T-cell (primary cell): ENCODE results near the gene ZNF215. TPM values are rescaled to one million over a fixed set of nuclear protein-coding genes. Genes with fewer than 3 reads are reported as not detected.
A peak's percentile ranks its signal among the peaks of the same experiment; 100 is the strongest.
"Not testable (repeated sequence)": the region's sequence is repeated elsewhere in the genome, so short reads cannot be mapped to it uniquely, and the experiment has no call there.

Source experiments
- ATAC-seq, 4 experiments: fragments of 200-7000 bp in 3 of 4; fragments of 150-1000 bp in 1 of 4; cut with Tn5 transposase; replicated peaks in 1 of 4; 1 replicate in 3 of 4; 2 replicates in 1 of 4; pipeline ENCODE4 v1.10.0; 2021; ENCODE audit warnings: moderate library complexity in 3 of 4, mild to moderate bottlenecking in 2 of 4, moderate number of reproducible peaks in 1 of 4
- CTCF ChIA-PET, 2 donors: fragments of 300-600 bp; sonication (Branson Sonifier 250); formaldehyde crosslinking; loops; one replicate each; lab custom pipeline; 2022; ENCODE audit warnings: antibody characterized with exemption in 2 of 2; lab: Charles Lee
- POLR2A ChIA-PET, 2 donors: fragments of 300-600 bp; sonication (Branson Sonifier 250); formaldehyde crosslinking; loops; one replicate each; lab custom pipeline; 2022; ENCODE audit warnings: antibody characterized with exemption in 2 of 2; lab: Charles Lee
- DNase-seq, 35 experiments: peaks; one replicate each; pipeline versions ENCODE4 v3.0.0 to v3.0.0-alpha.2; 2013 to 2023
- H3K27ac ChIP-seq: one replicate; pipeline ENCODE4 v1.5.1; 2013; ENCODE audit warnings: low read length
- H3K27me3 ChIP-seq, 2 experiments: replicated peaks in 1 of 2; 1 replicate in 1 of 2; 2 replicates in 1 of 2; pipeline versions ENCODE4 v1.6.1 to v1.7.0; 2013; ENCODE audit warnings: low read length in 1 of 2, mixed read lengths in 1 of 2; ENCODE audit not compliant: control insufficient read depth in 2 of 2, insufficient read depth in 2 of 2; ENCODE audit errors: extremely low read depth in 1 of 2
- H3K36me3 ChIP-seq, 2 donors: 1 replicate in 1 of 2; 2 replicates in 1 of 2; pipeline versions ENCODE4 v1.6.1 to v1.7.0; 2013; ENCODE audit warnings: low read length in 1 of 2; ENCODE audit not compliant: control insufficient read depth in 2 of 2, insufficient read depth in 1 of 2; ENCODE audit errors: extremely low read depth in 1 of 2
- H3K4me1 ChIP-seq, 2 experiments: 1 replicate in 1 of 2; 2 replicates in 1 of 2; pipeline versions ENCODE4 v1.6.1 to v1.7.0; 2013; ENCODE audit warnings: low read length in 2 of 2, mixed read lengths in 1 of 2; ENCODE audit not compliant: insufficient read depth in 2 of 2, control insufficient read depth in 1 of 2; ENCODE audit errors: extremely low read depth in 1 of 2
- H3K4me3 ChIP-seq, 2 donors: 1 replicate in 1 of 2; 2 replicates in 1 of 2; pipeline versions ENCODE4 v1.5.1 to v1.7.0; 2013; ENCODE audit warnings: mild to moderate bottlenecking in 2 of 2, low read length in 1 of 2, moderate library complexity in 1 of 2; ENCODE audit not compliant: control insufficient read depth in 1 of 2; ENCODE audit errors: extremely low read depth in 1 of 2
- H3K9me3 ChIP-seq: 2 replicates; pipeline ENCODE4 v1.7.0; 2013
- H3K27ac Mint-ChIP-seq, 2 donors: one replicate each; pipeline ENCODE4 v1.8.0; 2020 to 2021; ENCODE audit warnings: mild to moderate bottlenecking in 2 of 2, mixed read lengths in 2 of 2
- H3K27me3 Mint-ChIP-seq, 2 donors: one replicate each; pipeline ENCODE4 v1.8.0; 2021 to 2022; ENCODE audit warnings: mixed read lengths in 2 of 2
- H3K36me3 Mint-ChIP-seq: one replicate; pipeline ENCODE4 v1.8.0; 2021; ENCODE audit warnings: mixed read lengths
- H3K4me1 Mint-ChIP-seq, 3 donors: one replicate each; pipeline ENCODE4 v1.8.0; 2020 to 2022; ENCODE audit warnings: mixed read lengths in 3 of 3, mild to moderate bottlenecking in 1 of 3
- H3K4me3 Mint-ChIP-seq, 3 donors: one replicate each; pipeline ENCODE4 v1.8.0; 2020 to 2022; ENCODE audit warnings: mild to moderate bottlenecking in 3 of 3, mixed read lengths in 3 of 3, moderate library complexity in 3 of 3
- H3K9me3 Mint-ChIP-seq, 3 donors: one replicate each; pipeline ENCODE4 v1.8.0; 2020 to 2022; ENCODE audit warnings: mixed read lengths in 3 of 3
- WGBS: methylation state at CpG from one replicate; pipeline ENCODE4 v1.1.5; 2013; ENCODE audit warnings: missing lambda C conversion rate; ENCODE audit not compliant: insufficient coverage; 5-methylcytosine and 5-hydroxymethylcytosine counted together
- total RNA-seq, 35 experiments: library from RNA in 6 of 35; stranded (reverse) in 6 of 35; fragments of 120-200 nt in 1 of 35; gene quantifications; one replicate each; pipeline versions ENCODE4 v1.2.1 to v1.2.4 and lab custom pipeline; 2013 to 2026

The ZNF215 gene
- total RNA-seq: under 1 TPM in 4 of 5 donors, not detected in 1; 0.10 to 0.70 (median 0.39) TPM
- total RNA-seq (2013): 1.2 TPM
- total RNA-seq (lab: John Stamatoyannopoulos, UW): 0 to 2.0 (median 0.13) reads per million in 29 experiments

- CTCF ChIA-PET: no interaction called here
- no peaks in the 10 kb centered on the region for H3K36me3 Mint-ChIP-seq
- peaks cover 26 to 61% of the 10 kb centered on the region in 2 donors for H3K27me3 Mint-ChIP-seq
- H3K4me3 Mint-ChIP-seq: peak within 1 kb of the TSS; percentile 55 to 85 (median 79)
- peak in 2 of 4 experiments; percentile 59 to 75 for ATAC-seq
- peaks cover 0 to 14% of the 10 kb centered on the region in 2 experiments for H3K27me3 ChIP-seq
- WGBS: 3% methylated on average over 55 of the region's 61 CpGs
- peak within 1 kb of the TSS; percentile 66 to 70 for H3K4me3 ChIP-seq
- H3K4me1 ChIP-seq: peaks cover 0 to 10% of the 10 kb centered on the region in 2 experiments
- H3K36me3 ChIP-seq: no peaks in the 10 kb centered on the region
- peak within 1 kb of the TSS; percentile 36 for H3K27ac ChIP-seq
- no peaks in the 10 kb centered on the region for H3K9me3 ChIP-seq
- POLR2A ChIA-PET: no interaction called here
- DNase-seq: peak in 24 of 35 experiments; percentile 1 to 55 (median 20)
- H3K9me3 Mint-ChIP-seq: no peaks in the 10 kb centered on the region
- H3K4me1 Mint-ChIP-seq: peaks cover 19 to 25% (median 21%) of the 10 kb centered on the region in 3 donors
- H3K27ac Mint-ChIP-seq: peak within 1 kb of the TSS in 1 of 2 donors; percentile 0
Measured at GRCh38 chr11:6926208-6927029, at the start of gene ZNF215. Gene ZNF215 (plus strand): TSS chr11:6926426. CDS start chr11:6932273, 5,847 bp downstream.

- POLR2A ChIA-PET: no interaction called here
- H3K4me3 Mint-ChIP-seq: no peak overlapping the region
- 85% methylated on average over 3 of the region's 3 CpGs for WGBS
- H3K36me3 Mint-ChIP-seq: no peaks in the 10 kb centered on the region
- H3K9me3 ChIP-seq: no peaks in the 10 kb centered on the region
- no peak overlapping the region for H3K27ac Mint-ChIP-seq
- no peaks in the 10 kb centered on the region for H3K4me1 Mint-ChIP-seq
- peaks cover 0 to 9% of the 10 kb centered on the region in 2 experiments for H3K27me3 ChIP-seq
- DNase-seq (no peak), ATAC-seq (no peak)
- H3K4me1 ChIP-seq: no peaks in the 10 kb centered on the region
- no peak overlapping the region for H3K27ac ChIP-seq
- CTCF ChIA-PET: no interaction called here
- peaks cover 3 to 13% of the 10 kb centered on the region in 2 donors for H3K27me3 Mint-ChIP-seq
- H3K36me3 ChIP-seq: no peaks in the 10 kb centered on the region
- no peak overlapping the region for H3K4me3 ChIP-seq
- no peaks in the 10 kb centered on the region for H3K9me3 Mint-ChIP-seq
Measured at GRCh38 chr11:6876914-6877313, 49.3 kb upstream of the ZNF215 start.

- Histone ChIP-seq H3K27ac (no peak overlapping the region), H3K4me1 (no peaks in the 10 kb centered on the region), H3K36me3 (no peaks in the 10 kb centered on the region), H3K27me3 (no peaks in the 10 kb centered on the region), H3K4me3 (no peak overlapping the region), H3K9me3 (no peaks in the 10 kb centered on the region)
- Mint-ChIP-seq H3K4me1 (no peaks in the 10 kb centered on the region), H3K9me3 (no peaks in the 10 kb centered on the region), H3K27me3 (peaks cover 4 to 11% of the 10 kb centered on the region in 2 donors), H3K36me3 (no peaks in the 10 kb centered on the region), H3K27ac (no peak overlapping the region), H3K4me3 (no peak overlapping the region)
- DNase-seq (no peak), ATAC-seq (no peak)
- ChIA-PET CTCF (no interaction called here), POLR2A (no interaction called here)
Measured at GRCh38 chr11:6882751-6883150, 43.5 kb upstream of the ZNF215 start.

GRCh38 chr11:6887711-6888110, 38.5 kb upstream of the ZNF215 start:
- H3K4me3 ChIP-seq, H3K27me3 ChIP-seq, POLR2A ChIA-PET, H3K9me3 Mint-ChIP-seq, H3K4me1 ChIP-seq, H3K27ac Mint-ChIP-seq, H3K4me1 Mint-ChIP-seq, H3K4me3 Mint-ChIP-seq, H3K9me3 ChIP-seq, H3K36me3 Mint-ChIP-seq, ATAC-seq, H3K36me3 ChIP-seq, CTCF ChIA-PET, DNase-seq, H3K27ac ChIP-seq: not testable (repeated sequence)
- no CpG with 5 or more reads among the region's 5 CpGs for WGBS
- peaks cover 14 to 18% of the 10 kb centered on the region in 2 donors for H3K27me3 Mint-ChIP-seq

GRCh38 chr11:6888830-6889229, 37.4 kb upstream of the ZNF215 start:
- H3K36me3 ChIP-seq: no peaks in the 10 kb centered on the region
- no peak overlapping the region for H3K4me3 ChIP-seq
- no peaks in the 10 kb centered on the region for H3K4me1 ChIP-seq
- no peak overlapping the region for H3K27ac ChIP-seq
- POLR2A ChIA-PET: no interaction called here
- no peaks in the 10 kb centered on the region for H3K36me3 Mint-ChIP-seq
- DNase-seq: no peak
- H3K9me3 ChIP-seq: peaks cover 3% of the 10 kb centered on the region
- no peak overlapping the region for H3K27ac Mint-ChIP-seq
- no peak for ATAC-seq
- no peak overlapping the region for H3K4me3 Mint-ChIP-seq
- 100% methylated on average over 2 of the region's 4 CpGs for WGBS
- no peaks in the 10 kb centered on the region for H3K9me3 Mint-ChIP-seq
- CTCF ChIA-PET: no interaction called here
- H3K27me3 Mint-ChIP-seq: peaks cover 10 to 14% of the 10 kb centered on the region in 2 donors
- H3K27me3 ChIP-seq: no peaks in the 10 kb centered on the region
- H3K4me1 Mint-ChIP-seq: no peaks in the 10 kb centered on the region

GRCh38 chr11:6889835-6890234, 36.4 kb upstream of the ZNF215 start:
- Mint-ChIP-seq H3K27ac (no peak overlapping the region), H3K4me3 (no peak overlapping the region), H3K4me1 (no peaks in the 10 kb centered on the region), H3K27me3 (peaks cover 10 to 13% of the 10 kb centered on the region in 2 donors), H3K36me3 (no peaks in the 10 kb centered on the region), H3K9me3 (no peaks in the 10 kb centered on the region)
- DNase-seq (no peak), ATAC-seq (no peak)
- Histone ChIP-seq H3K27me3 (no peaks in the 10 kb centered on the region), H3K36me3 (no peaks in the 10 kb centered on the region), H3K27ac (no peak overlapping the region), H3K4me1 (no peaks in the 10 kb centered on the region), H3K4me3 (no peak overlapping the region), H3K9me3 (peaks cover 3% of the 10 kb centered on the region)
- WGBS: no CpG with 5 or more reads among the region's 1 CpG
- POLR2A ChIA-PET: interaction anchor here in 1 of 2 donors (0.6 kb wide), 1 partner anchor 68 kb away, joined by 3 read pairs; no protein-coding TSS in a partner anchor
- CTCF ChIA-PET: interaction anchor here in 1 of 2 donors (0.5 kb wide), 1 partner anchor 141 kb away, joined by 5 read pairs; no protein-coding TSS in a partner anchor
